Activated naive CD4-positive, alpha-beta T cell treated with anti-CD3 and anti-CD28 coated beads for 36 hours (primary cell): ENCODE data around the gene PSMD5. TPM values are rescaled to one million over a fixed set of nuclear protein-coding genes. Genes with fewer than 3 reads are reported as not detected.
A peak's percentile ranks its signal among the peaks of the same experiment; 100 is the strongest.

Source experiments
- CTCF ChIA-PET: fragments of 350-600 bp; sonication (Branson Sonifier 250); formaldehyde crosslinking; loops from one replicate; lab custom pipeline; 2021; ENCODE audit warnings: antibody characterized with exemption; lab: Charles Lee
- DNase-seq: peaks from one replicate; pipeline ENCODE4 v3.0.0-alpha.2; 2020
- H3K27ac Mint-ChIP-seq: one replicate; pipeline ENCODE4 v1.8.0; 2021; ENCODE audit warnings: mild to moderate bottlenecking, mixed read lengths
- H3K27me3 Mint-ChIP-seq: one replicate; pipeline ENCODE4 v1.8.0; 2021; ENCODE audit warnings: low read depth, mixed read lengths
- H3K36me3 Mint-ChIP-seq: one replicate; pipeline ENCODE4 v1.8.0; 2021; ENCODE audit warnings: low read depth, mixed read lengths
- H3K4me1 Mint-ChIP-seq: one replicate; pipeline ENCODE4 v1.8.0; 2021; ENCODE audit warnings: low read depth, mixed read lengths
- H3K4me3 Mint-ChIP-seq: one replicate; pipeline ENCODE4 v1.8.0; 2021; ENCODE audit warnings: mild to moderate bottlenecking, moderate library complexity, mixed read lengths
- H3K9me3 Mint-ChIP-seq: one replicate; pipeline ENCODE4 v1.8.0; 2021; ENCODE audit warnings: mixed read lengths
- intact Hi-C: fragments of 100-400 bp; cut with micrococcal nuclease; formaldehyde crosslinking; loops from one replicate; pipeline ENCODE4 v1.15.1; 2023
- total RNA-seq, 2 experiments: library from RNA; stranded (reverse); gene quantifications; one replicate each; pipeline ENCODE4 v1.2.3, GENCODE V29; 2021

PSMD5 gene
- total RNA-seq, 2 experiments from 2014 or later = 62.1 to 63.5 TPM

DNA sequence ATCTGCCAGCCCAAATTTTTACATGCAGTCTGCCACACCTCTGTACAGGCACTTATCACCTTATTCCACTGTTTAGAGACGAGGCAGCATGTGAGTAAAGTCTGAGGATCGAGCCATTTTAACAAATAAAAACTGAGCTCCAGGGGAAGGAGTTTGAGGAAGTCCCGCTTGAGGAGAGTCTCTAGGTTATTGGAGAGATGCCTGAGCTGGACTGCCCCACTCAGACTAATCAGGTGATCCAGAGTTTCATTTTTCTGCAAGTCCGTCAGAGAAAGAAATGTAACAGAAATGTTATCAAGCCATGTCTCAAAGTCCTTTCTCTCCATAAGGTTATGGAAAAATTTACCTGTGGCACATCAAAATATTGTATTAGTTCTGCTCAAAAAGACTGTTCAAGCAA, 54.8 kb downstream of the PSMD5 start:
- Mint-ChIP-seq H3K27ac (no peak overlapping the region), H3K4me1 (peaks cover 69% of the 10 kb centered on the region), H3K27me3 (no peaks in the 10 kb centered on the region), H3K9me3 (no peaks in the 10 kb centered on the region), H3K36me3 (peaks cover 37% of the 10 kb centered on the region), H3K4me3 (no peak overlapping the region)
- intact Hi-C loops = no loop called here
- CTCF ChIA-PET = no interaction called here
- no peak for DNase-seq

DNA sequence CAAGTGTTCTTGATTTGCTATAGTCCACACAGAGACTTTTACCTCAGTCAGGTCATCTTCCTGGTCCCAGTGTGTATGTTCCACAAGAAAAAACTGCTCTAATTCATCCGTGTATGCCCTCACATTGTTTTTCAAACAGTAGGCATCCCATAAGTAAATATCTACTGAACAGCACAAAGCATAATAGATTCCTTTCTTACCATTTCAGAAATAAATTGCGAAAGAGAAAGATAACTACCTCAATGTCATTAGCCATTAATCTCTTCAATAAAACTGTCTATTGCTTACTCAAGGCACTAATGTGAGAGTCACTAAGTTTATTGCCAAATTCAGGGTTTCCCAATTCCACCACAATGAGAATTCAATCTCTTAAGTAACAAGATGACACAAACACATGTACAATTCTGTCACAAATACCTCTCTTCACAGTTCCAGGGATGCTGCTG, 59.1 kb downstream of the PSMD5 start:
- CTCF ChIA-PET = no interaction called here
- intact Hi-C loops = no loop called here
- peak overlapping the region; percentile 5 for H3K27ac Mint-ChIP-seq
- peaks cover 45% of the 10 kb centered on the region for H3K4me1 Mint-ChIP-seq
- H3K27me3 Mint-ChIP-seq = no peaks in the 10 kb centered on the region
- DNase-seq = no peak
- H3K36me3 Mint-ChIP-seq = peaks cover 39% of the 10 kb centered on the region
- H3K9me3 Mint-ChIP-seq = no peaks in the 10 kb centered on the region
- H3K4me3 Mint-ChIP-seq = no peak overlapping the region

DNA sequence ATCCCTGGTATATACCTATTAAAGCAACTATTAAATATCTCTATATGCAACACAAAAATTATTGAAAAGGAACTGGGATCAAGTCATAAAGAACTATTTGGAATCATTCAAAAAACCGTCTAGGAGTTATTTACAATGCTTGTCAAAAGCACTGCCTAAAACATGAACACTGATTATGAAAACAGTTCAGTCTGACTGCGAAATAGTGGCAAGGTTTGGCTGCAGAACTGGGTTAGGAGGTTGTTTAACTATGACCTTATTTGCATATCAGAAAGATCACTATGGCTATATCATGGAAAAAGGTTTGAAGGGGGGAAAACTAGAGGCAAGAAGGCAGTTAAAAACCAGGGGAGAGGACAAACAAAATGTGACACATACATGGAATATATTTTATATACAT, 61.5 kb downstream of the PSMD5 start:
- Mint-ChIP-seq H3K4me1 (peaks cover 33% of the 10 kb centered on the region), H3K27me3 (no peaks in the 10 kb centered on the region), H3K36me3 (peaks cover 34% of the 10 kb centered on the region), H3K27ac (no peak overlapping the region), H3K4me3 (no peak overlapping the region), H3K9me3 (no peaks in the 10 kb centered on the region)
- intact Hi-C loops = no loop called here
- DNase-seq = no peak
- CTCF ChIA-PET = no interaction called here

GRCh38 chr9:120780367-120780766, 62.4 kb downstream of the PSMD5 start:
- DNase-seq = no peak
- H3K27me3 Mint-ChIP-seq = no peaks in the 10 kb centered on the region
- intact Hi-C loops = no loop called here
- no peak overlapping the region for H3K27ac Mint-ChIP-seq
- no peak overlapping the region for H3K4me3 Mint-ChIP-seq
- H3K36me3 Mint-ChIP-seq = peaks cover 35% of the 10 kb centered on the region
- no peaks in the 10 kb centered on the region for H3K9me3 Mint-ChIP-seq
- H3K4me1 Mint-ChIP-seq = peaks cover 26% of the 10 kb centered on the region
- CTCF ChIA-PET = interaction anchor here (0.6 kb wide), 1 partner anchor 309 kb away, joined by 3 read pairs; no protein-coding TSS in a partner anchor

DNA sequence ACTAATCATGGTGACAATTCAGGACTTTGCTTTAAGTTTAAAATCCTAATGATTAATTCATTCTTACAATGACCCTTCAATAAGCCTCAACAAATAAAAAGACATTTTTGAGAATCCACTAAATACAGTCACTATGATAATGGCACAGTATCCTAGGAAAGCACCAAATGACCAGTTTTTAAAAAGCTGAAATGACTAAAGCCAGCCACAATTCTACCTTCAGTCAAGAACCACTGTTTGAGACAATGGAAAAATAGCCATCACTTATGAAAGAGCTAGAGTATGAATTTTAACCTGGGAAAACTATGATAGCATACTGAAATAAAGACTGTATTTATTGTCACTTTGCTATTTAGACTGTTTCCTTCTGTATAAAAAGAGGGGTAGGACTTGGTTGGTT, 63.5 kb downstream of the PSMD5 start:
- H3K36me3 Mint-ChIP-seq = peaks cover 36% of the 10 kb centered on the region
- H3K27ac Mint-ChIP-seq = peak overlapping the region; percentile 26
- no peaks in the 10 kb centered on the region for H3K27me3 Mint-ChIP-seq
- H3K9me3 Mint-ChIP-seq = no peaks in the 10 kb centered on the region
- no peak for DNase-seq
- CTCF ChIA-PET = interaction anchor here (0.7 kb wide), 1 partner anchor 12 kb away, joined by 3 read pairs; no protein-coding TSS in a partner anchor
- peaks cover 21% of the 10 kb centered on the region for H3K4me1 Mint-ChIP-seq
- intact Hi-C loops = no loop called here
- H3K4me3 Mint-ChIP-seq = no peak overlapping the region

- H3K27ac Mint-ChIP-seq = peak overlapping the region; percentile 11
- DNase-seq = no peak
- no peak overlapping the region for H3K4me3 Mint-ChIP-seq
- intact Hi-C loops = no loop called here
- peaks cover 16% of the 10 kb centered on the region for H3K4me1 Mint-ChIP-seq
- CTCF ChIA-PET = no interaction called here
- H3K27me3 Mint-ChIP-seq = no peaks in the 10 kb centered on the region
- no peaks in the 10 kb centered on the region for H3K9me3 Mint-ChIP-seq
- H3K36me3 Mint-ChIP-seq = peaks cover 31% of the 10 kb centered on the region
Measured at GRCh38 chr9:120778758-120779157, 64.0 kb downstream of the PSMD5 start.

DNA sequence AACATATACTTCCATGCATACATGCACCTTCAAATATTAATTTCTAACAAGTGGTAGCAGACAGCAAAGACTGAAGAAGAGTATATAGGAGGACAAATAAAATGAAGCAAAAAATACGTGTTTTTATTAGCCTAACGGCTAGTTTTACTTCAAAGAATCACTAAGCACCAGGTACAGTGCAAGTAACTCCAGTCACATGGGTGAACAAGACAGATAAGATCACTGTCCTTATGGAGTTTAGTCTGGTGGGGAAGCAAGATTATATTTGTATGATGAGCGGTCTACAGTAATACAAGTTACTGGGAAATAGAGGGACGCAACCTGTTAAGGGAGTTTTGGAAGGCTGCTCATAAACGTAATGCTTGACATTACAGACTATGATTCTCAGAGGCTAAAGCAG, 65.5 kb downstream of the PSMD5 start:
- CTCF ChIA-PET = interaction anchor here (0.7 to 1.0 kb wide), 2 partner anchors 8 to 22 kb away, joined by 3 to 5 read pairs; no protein-coding TSS in a partner anchor

GRCh38 chr9:120776788-120777187, 65.9 kb downstream of the PSMD5 start:
- no peaks in the 10 kb centered on the region for H3K9me3 Mint-ChIP-seq
- CTCF ChIA-PET = interaction anchor here (0.7 kb wide), 1 partner anchor 8 kb away, joined by 3 read pairs; no protein-coding TSS in a partner anchor
- intact Hi-C loops = no loop called here
- no peak overlapping the region for H3K27ac Mint-ChIP-seq
- H3K4me1 Mint-ChIP-seq = peaks cover 12% of the 10 kb centered on the region
- DNase-seq = no peak
- no peak overlapping the region for H3K4me3 Mint-ChIP-seq
- H3K27me3 Mint-ChIP-seq = no peaks in the 10 kb centered on the region
- peaks cover 28% of the 10 kb centered on the region for H3K36me3 Mint-ChIP-seq

More for the DNA sequence above, 65.5 kb downstream of the PSMD5 start:
- no peak overlapping the region for H3K27ac Mint-ChIP-seq
- intact Hi-C loops = no loop called here
- no peaks in the 10 kb centered on the region for H3K27me3 Mint-ChIP-seq
- H3K9me3 Mint-ChIP-seq = no peaks in the 10 kb centered on the region
- DNase-seq = no peak
- H3K4me3 Mint-ChIP-seq = no peak overlapping the region
- peaks cover 12% of the 10 kb centered on the region for H3K4me1 Mint-ChIP-seq
- H3K36me3 Mint-ChIP-seq = peaks cover 28% of the 10 kb centered on the region

GRCh38 chr9:120775859-120776258, 66.9 kb downstream of the PSMD5 start:
- CTCF ChIA-PET = interaction anchor here (0.8 kb wide), 1 partner anchor 20 kb away, joined by 3 read pairs; no protein-coding TSS in a partner anchor
- Mint-ChIP-seq H3K27me3 (no peaks in the 10 kb centered on the region), H3K4me1 (peaks cover 10% of the 10 kb centered on the region), H3K36me3 (peaks cover 31% of the 10 kb centered on the region), H3K4me3 (no peak overlapping the region), H3K27ac (peak overlapping the region; percentile 8), H3K9me3 (no peaks in the 10 kb centered on the region)
- intact Hi-C loops = no loop called here
- no peak for DNase-seq

DNA sequence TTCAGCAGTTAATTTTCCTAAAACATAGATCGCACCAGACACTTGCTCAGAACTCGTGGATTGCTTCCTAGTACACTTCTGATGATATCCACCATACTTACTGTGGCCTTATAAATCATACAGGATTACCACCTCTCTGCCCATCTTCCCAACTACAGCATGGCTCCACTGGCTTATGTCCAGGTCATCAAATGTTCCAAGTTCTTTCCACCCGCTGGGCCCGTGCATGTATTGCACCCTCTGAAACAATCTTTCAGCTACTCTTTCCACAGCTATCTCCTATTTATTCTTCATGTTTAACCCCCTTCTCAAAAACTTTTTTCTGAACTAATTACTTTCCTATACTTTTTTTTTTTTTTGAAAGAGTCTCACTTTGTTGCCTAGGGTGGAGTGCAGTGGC, 68.0 kb downstream of the PSMD5 start:
- no peak overlapping the region for H3K27ac Mint-ChIP-seq
- intact Hi-C loops = no loop called here

GRCh38 chr9:120773256-120773655, 69.5 kb downstream of the PSMD5 start:
- CTCF ChIA-PET = interaction anchor here (0.6 to 2.5 kb wide), 4 partner anchors 9 to 28 kb away, joined by 3 to 7 read pairs (median 3); no protein-coding TSS in a partner anchor
- DNase-seq = no peak
- intact Hi-C loops = no loop called here

More for the DNA sequence above, 68.0 kb downstream of the PSMD5 start:
- Mint-ChIP-seq H3K4me3 (no peak overlapping the region), H3K36me3 (peaks cover 39% of the 10 kb centered on the region), H3K9me3 (no peaks in the 10 kb centered on the region), H3K27me3 (no peaks in the 10 kb centered on the region), H3K4me1 (peaks cover 9% of the 10 kb centered on the region)
- no peak for DNase-seq
- CTCF ChIA-PET = no interaction called here

GRCh38 chr9:120770931-120771330, 71.8 kb downstream of the PSMD5 start:
- CTCF ChIA-PET = no interaction called here
- H3K27ac Mint-ChIP-seq = no peak overlapping the region
- H3K27me3 Mint-ChIP-seq = no peaks in the 10 kb centered on the region
- intact Hi-C loops = no loop called here
- peaks cover 3% of the 10 kb centered on the region for H3K4me1 Mint-ChIP-seq
- DNase-seq = no peak
- H3K4me3 Mint-ChIP-seq = no peak overlapping the region
- H3K9me3 Mint-ChIP-seq = no peaks in the 10 kb centered on the region
- H3K36me3 Mint-ChIP-seq = peaks cover 36% of the 10 kb centered on the region

More at GRCh38 chr9:120773256-120773655, 69.5 kb downstream of the PSMD5 start:
- H3K27ac Mint-ChIP-seq = no peak overlapping the region
- peaks cover 36% of the 10 kb centered on the region for H3K36me3 Mint-ChIP-seq
- peaks cover 3% of the 10 kb centered on the region for H3K4me1 Mint-ChIP-seq
- H3K9me3 Mint-ChIP-seq = no peaks in the 10 kb centered on the region
- no peaks in the 10 kb centered on the region for H3K27me3 Mint-ChIP-seq
- no peak overlapping the region for H3K4me3 Mint-ChIP-seq

- no peaks in the 10 kb centered on the region for H3K9me3 Mint-ChIP-seq
- intact Hi-C loops = no loop called here
- peaks cover 29% of the 10 kb centered on the region for H3K36me3 Mint-ChIP-seq
- H3K27ac Mint-ChIP-seq = no peak overlapping the region
- CTCF ChIA-PET = interaction anchor here (0.8 to 0.9 kb wide), 2 partner anchors 8 to 53 kb away, joined by 3 read pairs; no protein-coding TSS in a partner anchor
- no peak overlapping the region for H3K4me3 Mint-ChIP-seq
- DNase-seq = no peak
- H3K4me1 Mint-ChIP-seq = peaks cover 3% of the 10 kb centered on the region
- no peaks in the 10 kb centered on the region for H3K27me3 Mint-ChIP-seq
Measured at GRCh38 chr9:120768886-120769285, 73.8 kb downstream of the PSMD5 start.
